Stimulated activated CD4-positive, alpha-beta T cell treated with anti-CD3 and anti-CD28 coated beads, Interleukin-4, amount 100 ng/mL, for 48 hours (primary cell): ENCODE measurements around the gene UBL4A.

Experiments
- DNase-seq, 2 donors: peaks; one replicate each; pipeline ENCODE4 v3.0.0-alpha.2; 2020; ENCODE audit warnings: low read depth in 2 of 2

Gene UBL4A

GRCh38 chrX:154463611-154464220 is 22.7 kb downstream of the UBL4A start:
- no peak for DNase-seq

DNA sequence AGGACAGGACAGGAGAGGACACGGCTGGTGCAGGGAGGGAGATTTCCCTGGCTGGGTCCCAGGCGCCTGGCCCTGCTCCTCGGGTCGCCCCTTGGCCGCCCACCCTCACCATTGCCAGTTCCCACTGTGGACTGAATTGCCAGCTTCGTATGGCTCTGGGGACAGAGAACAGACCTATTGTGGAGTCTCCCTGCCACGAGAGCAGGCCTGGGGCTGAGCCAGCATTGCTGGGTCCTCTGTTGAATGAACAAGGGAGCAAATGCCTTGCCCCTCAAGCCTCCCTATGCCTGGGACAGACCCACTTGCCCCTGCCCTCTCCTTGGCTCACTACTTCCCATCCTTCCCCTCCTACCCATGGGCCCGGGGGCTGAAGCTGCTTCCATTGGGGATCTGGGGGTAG is 24.0 kb downstream of the UBL4A start:
- no peak for DNase-seq

DNA sequence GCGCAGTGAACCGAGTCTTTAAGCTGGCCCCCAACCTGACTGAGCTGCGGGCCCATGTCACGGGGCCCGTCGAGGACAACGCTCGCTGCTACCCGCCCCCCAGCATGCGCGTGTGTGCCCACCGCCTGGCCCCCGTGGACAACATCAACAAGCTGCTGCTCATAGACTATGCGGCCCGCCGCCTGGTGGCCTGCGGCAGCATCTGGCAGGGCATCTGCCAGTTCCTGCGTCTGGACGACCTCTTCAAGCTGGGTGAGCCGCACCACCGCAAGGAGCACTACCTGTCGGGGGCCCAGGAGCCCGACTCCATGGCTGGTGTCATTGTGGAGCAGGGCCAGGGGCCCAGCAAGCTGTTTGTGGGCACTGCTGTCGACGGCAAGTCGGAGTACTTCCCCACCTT is 26.1 kb downstream of the UBL4A start:
- DNase-seq: no peak

DNA sequence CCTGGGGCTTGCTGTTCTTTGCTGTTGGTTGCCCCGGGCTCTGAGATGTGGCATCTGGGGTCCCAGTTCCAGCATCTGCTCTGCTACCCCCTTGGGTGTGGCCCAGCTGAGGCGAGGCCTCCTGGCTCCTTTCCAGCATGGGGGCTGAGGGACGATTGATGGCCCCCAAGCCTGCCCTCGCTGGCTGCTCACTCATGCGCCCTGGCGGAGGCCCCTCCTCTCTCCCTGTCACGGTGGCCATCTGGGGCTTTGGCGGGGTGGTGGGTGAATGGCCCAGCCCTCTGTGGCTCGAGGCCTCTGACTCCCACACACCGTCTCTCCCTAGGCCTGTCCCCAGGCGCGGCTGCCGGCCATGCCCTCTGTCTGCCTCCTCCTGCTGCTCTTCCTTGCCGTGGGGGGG is 26.6 kb downstream of the UBL4A start:
- no peak for DNase-seq

GRCh38 chrX:154458954-154459778 is 27.2 kb downstream of the UBL4A start:
- DNase-seq: no peak

DNA sequence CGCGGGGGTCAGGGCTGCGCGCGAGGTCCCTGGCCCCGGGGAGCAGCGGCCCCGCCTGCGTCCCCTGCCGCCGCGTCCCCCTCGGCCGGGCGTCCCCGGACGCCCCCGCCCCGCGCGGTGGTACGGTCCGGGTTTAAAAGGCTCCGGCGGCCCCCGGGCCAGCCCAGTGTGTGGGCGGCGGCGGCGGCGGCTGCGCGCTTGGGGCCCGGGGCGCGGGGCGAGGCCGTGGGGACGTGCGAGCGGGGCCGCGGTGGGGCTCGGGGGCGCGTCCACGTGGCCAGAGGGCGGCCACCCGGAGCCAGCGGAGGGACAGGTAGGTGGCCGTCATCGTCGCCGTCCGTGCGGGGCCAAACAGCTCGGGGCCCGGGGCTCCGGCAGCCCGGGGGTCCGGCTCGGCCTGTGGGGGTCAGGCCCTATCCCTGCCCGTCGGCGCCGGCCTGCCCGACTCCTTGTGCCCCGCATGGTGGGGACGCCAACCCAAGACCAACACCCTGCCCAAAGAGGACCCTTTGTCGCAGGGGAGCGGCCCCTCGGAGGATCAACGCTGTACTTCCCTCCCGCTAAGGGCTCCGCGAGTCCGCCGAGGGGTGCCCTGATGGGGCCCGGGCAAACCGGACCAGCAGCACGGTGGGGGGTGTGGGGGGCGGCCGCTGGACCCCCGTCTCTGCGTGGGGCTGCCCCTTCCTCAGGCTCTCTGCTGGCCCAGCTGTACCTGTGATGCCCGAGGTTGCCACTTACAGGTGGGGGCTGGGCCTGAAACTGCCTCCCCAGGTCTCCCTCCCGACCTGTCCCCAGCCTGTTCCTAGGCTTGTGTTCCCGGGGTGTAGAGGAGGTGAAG is 28.1 kb downstream of the UBL4A start, which contains the start of gene PLXNA3:
TSS of gene PLXNA3 (plus strand) at position 166 of the 838 bp plus-strand sequence. CDS start 1,903 bp downstream, outside the sequence.
- DNase-seq: peak; percentile 48 to 54

DNA sequence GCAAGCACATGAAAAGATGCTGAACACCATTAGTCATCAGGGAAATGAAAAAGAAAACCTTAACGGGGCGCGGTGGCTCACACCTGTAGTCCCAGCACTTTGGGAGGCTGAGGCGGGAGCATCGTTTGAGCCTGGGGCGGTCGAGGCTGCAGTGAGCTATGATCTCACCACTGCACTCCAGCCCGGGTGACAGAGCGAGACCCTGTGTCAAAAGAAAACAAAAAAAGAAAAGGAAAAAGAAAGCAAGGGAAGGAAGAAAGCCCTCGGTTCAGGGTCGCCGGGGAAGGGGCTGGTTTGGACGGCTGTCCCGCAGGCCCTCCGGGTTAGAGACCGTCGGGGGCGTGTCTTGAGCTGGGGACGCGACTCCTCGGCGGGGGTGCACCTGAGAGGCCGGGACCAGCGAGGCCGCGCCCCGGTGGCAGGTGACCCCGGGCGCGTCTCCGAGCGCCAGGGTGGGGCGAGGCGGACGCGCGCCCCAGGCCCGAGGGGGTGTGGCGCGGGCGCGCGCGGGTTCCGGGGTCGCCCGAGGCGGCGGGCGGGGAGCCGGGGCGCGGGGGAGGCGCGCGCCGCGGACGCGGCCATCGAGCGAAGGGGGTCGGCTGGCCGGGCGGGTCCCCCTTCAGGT is 28.8 kb downstream of the UBL4A start:
- peak in 1 of 2 donors; percentile 27 for DNase-seq

DNA sequence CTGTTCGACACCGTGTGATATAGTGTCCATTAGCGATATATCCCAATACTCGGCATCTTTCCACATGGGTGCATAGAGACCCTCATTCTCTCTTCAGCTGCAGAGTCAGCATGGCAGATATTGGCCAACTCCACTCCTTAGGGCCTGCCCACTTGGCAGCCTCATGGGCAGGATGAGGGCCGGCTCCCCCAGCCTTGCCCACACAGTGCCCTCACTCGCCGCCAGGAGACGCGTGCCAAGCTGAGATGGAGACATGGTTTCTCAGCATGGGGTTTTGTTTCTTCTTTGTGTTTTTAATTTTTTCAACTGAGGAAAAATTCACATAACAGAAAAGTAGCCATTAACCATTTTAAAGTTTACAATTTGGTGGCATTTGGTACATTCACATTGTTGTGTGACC is 33.6 kb downstream of the UBL4A start:
- no peak for DNase-seq

GRCh38 chrX:154450312-154450711 is 36.1 kb downstream of the UBL4A start:
- no peak for DNase-seq

DNA sequence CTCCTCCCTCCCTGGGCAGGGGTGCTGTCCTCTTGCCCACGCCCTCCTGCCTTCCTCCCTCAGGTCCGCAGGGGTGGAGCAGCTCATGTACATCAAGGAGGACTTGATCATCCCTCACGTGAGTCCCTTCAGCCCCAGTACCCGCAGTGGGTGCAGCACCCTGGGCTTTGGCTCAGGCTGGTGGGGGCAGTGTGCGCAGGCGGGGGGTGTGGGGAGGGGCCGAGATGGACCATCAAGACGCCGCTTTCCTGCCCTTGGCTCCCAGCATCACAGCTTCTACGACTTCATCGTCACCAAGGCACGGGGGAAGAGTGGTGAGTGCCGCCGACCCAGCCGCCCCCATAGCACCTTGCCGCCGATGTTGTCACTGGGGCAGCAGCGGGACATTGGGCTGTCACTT is 36.8 kb downstream of the UBL4A start:
- no peak for DNase-seq

- no peak for DNase-seq
These were observed 37.9 kb downstream of the UBL4A start for GRCh38 chrX:154448484-154448883.

DNA sequence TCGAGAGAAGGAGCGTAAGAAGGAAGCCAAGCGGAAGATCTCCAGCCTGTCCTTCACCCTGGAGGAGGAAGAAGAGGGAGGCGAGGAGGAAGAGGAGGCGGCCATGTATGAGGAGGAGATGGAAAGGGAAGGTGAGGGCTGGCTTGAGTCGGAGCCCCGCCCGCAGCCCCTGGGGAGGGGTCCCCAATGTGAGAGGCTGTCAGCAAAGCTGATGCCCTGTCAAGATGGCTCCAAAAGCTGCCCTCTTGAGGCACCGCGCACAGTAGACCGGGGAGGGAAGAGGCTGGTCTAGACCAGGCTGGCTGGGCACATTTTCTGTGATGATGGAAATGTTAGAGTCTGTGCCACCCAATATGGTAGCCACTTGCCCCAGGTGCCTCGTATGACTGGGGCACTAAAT is 40.0 kb downstream of the UBL4A start:
- no peak for DNase-seq

- no peak for DNase-seq
These were observed 40.6 kb downstream of the UBL4A start for GRCh38 chrX:154445776-154446175.

- no peak for DNase-seq
These were observed 41.6 kb downstream of the UBL4A start for GRCh38 chrX:154444755-154445246.

DNA sequence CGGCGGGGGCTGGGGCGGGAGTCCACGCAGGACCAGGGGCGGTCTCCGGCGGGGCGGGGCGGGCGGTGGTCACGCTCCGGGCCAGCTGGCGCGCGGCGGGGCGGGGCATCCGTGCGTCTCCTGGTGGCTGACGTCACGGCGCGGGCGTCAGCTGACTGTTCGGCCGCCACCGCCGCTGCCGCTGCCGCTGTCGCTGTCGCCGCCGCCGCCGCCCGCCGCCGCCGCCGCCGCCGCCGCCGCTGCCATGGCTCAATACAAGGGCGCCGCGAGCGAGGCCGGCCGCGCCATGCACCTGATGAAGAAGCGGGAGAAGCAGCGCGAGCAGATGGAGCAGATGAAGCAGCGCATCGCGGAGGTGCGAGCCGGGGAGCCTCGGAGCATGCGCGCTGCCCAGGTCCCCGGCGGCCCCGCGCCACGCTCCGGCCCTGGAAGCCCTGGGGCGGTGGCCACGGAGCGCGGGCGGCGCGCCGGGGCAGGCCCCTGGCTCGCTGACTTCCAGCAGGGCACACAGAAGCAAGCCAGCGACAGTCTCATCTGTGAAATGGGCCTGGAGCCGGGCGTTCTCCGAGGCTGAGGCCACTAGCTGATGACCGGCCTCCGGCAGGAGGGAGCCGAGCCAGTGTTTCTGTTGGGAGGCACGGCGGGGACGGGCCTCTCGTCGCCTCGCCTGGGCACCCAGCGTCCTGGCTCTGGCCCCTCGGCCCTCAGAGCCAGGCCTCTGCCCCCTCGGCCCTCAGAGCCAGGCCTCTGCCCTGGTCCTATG is 42.2 kb downstream of the UBL4A start, which contains the start of gene FAM50A:
TSS of gene FAM50A (plus strand) at position 150 of the 763 bp plus-strand sequence. CDS start at position 245, 95 bp downstream.
- DNase-seq: peak; percentile 60 to 64

DNA sequence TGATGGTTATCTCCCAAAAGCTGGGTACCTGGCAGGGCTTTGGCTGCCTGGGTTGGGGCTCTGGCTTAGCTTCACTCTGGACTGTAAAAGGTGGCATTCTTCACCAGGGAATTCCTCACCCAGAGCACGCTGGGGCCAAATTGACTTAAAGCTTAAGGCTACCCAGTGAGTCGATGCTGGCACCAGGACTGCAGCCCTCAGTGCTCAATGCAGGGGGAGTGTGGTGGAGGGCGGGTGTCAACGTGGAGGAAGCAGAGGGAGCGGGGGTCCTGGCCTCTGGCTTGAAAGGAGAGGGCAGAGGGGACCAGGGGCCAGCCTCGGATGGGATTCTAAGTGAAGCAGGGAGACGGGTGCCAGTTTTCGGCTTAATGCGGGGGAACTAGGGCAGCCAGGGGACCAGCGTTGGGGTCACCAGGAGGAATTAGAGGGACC is 42.9 kb downstream of the UBL4A start:
- no peak for DNase-seq

- DNase-seq: no peak
These were observed 44.3 kb downstream of the UBL4A start for GRCh38 chrX:154441984-154442707.

DNA sequence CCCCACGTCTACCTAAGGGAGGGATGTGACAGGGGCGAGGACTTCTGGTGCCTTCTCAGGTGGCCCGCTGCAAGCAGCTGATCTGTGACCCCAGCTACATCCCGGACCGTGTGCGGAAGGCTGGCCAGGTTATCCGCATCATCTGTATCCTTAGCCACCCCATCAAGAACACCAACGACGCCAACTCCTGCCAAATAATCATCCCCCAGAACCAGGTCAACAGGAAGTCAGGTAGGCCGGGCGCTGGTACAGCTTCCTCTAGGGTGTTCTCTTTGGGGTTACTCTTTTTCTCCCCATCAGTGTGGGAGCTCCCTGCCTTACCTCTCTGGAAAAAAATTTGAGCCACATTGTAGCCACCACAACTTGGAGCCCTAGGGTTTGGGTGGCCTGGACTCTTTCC is 44.9 kb downstream of the UBL4A start:
- no peak for DNase-seq

DNA sequence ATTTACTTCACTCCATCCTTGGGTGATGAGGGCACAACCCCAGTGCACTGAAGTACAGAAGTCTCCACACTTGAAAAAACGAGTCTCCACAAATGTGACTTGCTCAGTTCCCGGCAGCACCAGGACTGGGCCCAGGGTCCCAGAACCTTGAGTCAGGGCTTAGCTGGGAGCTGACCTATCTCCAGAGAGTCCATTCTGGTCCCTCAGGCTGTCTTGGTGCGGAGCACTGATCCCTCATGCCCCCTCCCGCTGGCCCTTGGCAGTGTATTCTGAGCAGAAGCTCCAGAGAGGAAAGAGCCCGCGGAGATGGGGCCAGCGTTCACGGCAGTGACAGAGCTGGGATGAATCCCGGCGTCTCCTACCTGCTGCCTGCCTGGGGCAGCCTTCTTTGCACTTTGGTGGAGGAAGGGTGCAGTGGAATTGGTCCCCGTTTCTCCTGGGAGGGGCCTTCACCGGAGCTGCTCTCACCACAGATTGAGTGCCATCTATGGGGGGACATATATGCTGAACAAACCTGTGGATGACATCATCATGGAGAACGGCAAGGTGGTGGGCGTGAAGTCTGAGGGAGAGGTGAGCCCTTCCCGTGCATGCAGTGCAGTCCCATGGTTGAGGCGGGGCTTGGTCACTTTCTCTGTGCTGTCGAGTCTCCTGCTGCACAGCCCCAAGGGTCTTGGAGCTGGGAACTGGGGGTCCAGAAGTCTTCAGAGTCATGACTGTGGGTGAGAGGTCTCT is 45.6 kb downstream of the UBL4A start:
- no peak for DNase-seq
